ENCODE data around the gene APOOL. TPM values are rescaled to one million over a fixed set of nuclear protein-coding genes. Genes with fewer than 3 reads are reported as not detected.
"Not testable (repeated sequence)": the region's sequence is repeated elsewhere in the genome, so short reads cannot be mapped to it uniquely, and the experiment has no call there.

Gene APOOL
- total RNA-seq, 1 donor from 2014 or later, result 14.6 TPM

- H3K4me1 Mint-ChIP-seq, result no peaks in the 10 kb centered on the region
Measured at GRCh38 chrX:85037114-85037513, 33.4 kb downstream of the APOOL start.

GRCh38 chrX:85051627-85052026 lies 48.0 kb downstream of the APOOL start:
- intact Hi-C loops (cut with micrococcal nuclease), result no loop called here
- H3K36me3 Mint-ChIP-seq (ENCODE audit: low read depth), result peaks cover 4% of the 10 kb centered on the region
- no peak overlapping the region for H3K27ac Mint-ChIP-seq
- TF ChIP-seq CTCF (IDR thresholded peaks at IDR 0.05), result no peak
- H3K4me3 Mint-ChIP-seq, result no peak overlapping the region
- no peaks in the 10 kb centered on the region for H3K27me3 Mint-ChIP-seq
- ATAC-seq (ENCODE audit: low read depth) (no peak), DNase-seq (no peak)
- no peaks in the 10 kb centered on the region for H3K9me3 Mint-ChIP-seq
- H3K4me1 Mint-ChIP-seq, result no peaks in the 10 kb centered on the region
- CTCF ChIA-PET, result interaction anchor here (1.9 kb wide), 1 partner anchor 322 kb away, joined by 5 read pairs; no protein-coding TSS in a partner anchor
- POLR2A ChIA-PET, result no interaction called here

More at GRCh38 chrX:85037114-85037513, 33.4 kb downstream of the APOOL start:
- peaks cover 9% of the 10 kb centered on the region for H3K9me3 Mint-ChIP-seq
- no peak for TF ChIP-seq CTCF (IDR thresholded peaks at IDR 0.05)
- peaks cover 11% of the 10 kb centered on the region for H3K36me3 Mint-ChIP-seq (ENCODE audit: low read depth)
- H3K27me3 Mint-ChIP-seq, result no peaks in the 10 kb centered on the region
- no peak for ATAC-seq (ENCODE audit: low read depth)
- intact Hi-C loops (cut with micrococcal nuclease), result no loop called here
- no peak overlapping the region for H3K27ac Mint-ChIP-seq
- no peak overlapping the region for H3K4me3 Mint-ChIP-seq
- CTCF ChIA-PET, result no interaction called here
- no peak for DNase-seq
- POLR2A ChIA-PET, result no interaction called here

- ATAC-seq (ENCODE audit: low read depth), result no peak
- no peak for TF ChIP-seq CTCF (IDR thresholded peaks at IDR 0.05)
- DNase-seq, result no peak
- ChIA-PET POLR2A (no interaction called here), CTCF (interaction anchor here (1.9 kb wide), 1 partner anchor 322 kb away, joined by 5 read pairs; no protein-coding TSS in a partner anchor)
- intact Hi-C loops (cut with micrococcal nuclease), result no loop called here
- H3K4me1 Mint-ChIP-seq, result no peaks in the 10 kb centered on the region
- H3K9me3 Mint-ChIP-seq, result no peaks in the 10 kb centered on the region
- peaks cover 6% of the 10 kb centered on the region for H3K36me3 Mint-ChIP-seq (ENCODE audit: low read depth)
- no peak overlapping the region for H3K27ac Mint-ChIP-seq
- H3K4me3 Mint-ChIP-seq, result no peak overlapping the region
- H3K27me3 Mint-ChIP-seq, result no peaks in the 10 kb centered on the region
Measured at GRCh38 chrX:85052205-85052604, 48.5 kb downstream of the APOOL start.

GRCh38 chrX:85052636-85053343 lies 49.1 kb downstream of the APOOL start:
- intact Hi-C loops (cut with micrococcal nuclease), result loop anchor here (1.0 kb wide), 1 partner anchor 323 kb away; no protein-coding TSS in a partner anchor
- Mint-ChIP-seq H3K4me1 (no peaks in the 10 kb centered on the region), H3K27me3 (no peaks in the 10 kb centered on the region), H3K9me3 (no peaks in the 10 kb centered on the region), H3K4me3 (no peak overlapping the region), H3K36me3 (ENCODE audit: low read depth) (peaks cover 4% of the 10 kb centered on the region), H3K27ac (no peak overlapping the region)
- POLR2A ChIA-PET, result no interaction called here
- ATAC-seq (ENCODE audit: low read depth), result no peak
- CTCF ChIA-PET, result interaction anchor here (1.0 to 1.9 kb wide), 2 partner anchors 323 to 1006 kb away, joined by 4 to 5 read pairs; no protein-coding TSS in a partner anchor
- DNase-seq, result no peak
- no peak for TF ChIP-seq CTCF (IDR thresholded peaks at IDR 0.05)

GRCh38 chrX:85065512-85066198 lies 62.0 kb downstream of the APOOL start:
- Mint-ChIP-seq H3K27ac (no peak overlapping the region), H3K27me3 (no peaks in the 10 kb centered on the region), H3K4me1 (no peaks in the 10 kb centered on the region), H3K4me3 (no peak overlapping the region), H3K9me3 (no peaks in the 10 kb centered on the region), H3K36me3 (ENCODE audit: low read depth) (peaks cover 34% of the 10 kb centered on the region)
- ChIA-PET POLR2A (no interaction called here), CTCF (no interaction called here)
- no peak for ATAC-seq (ENCODE audit: low read depth)
- no peak for TF ChIP-seq CTCF (IDR thresholded peaks at IDR 0.05)
- no peak for DNase-seq
- intact Hi-C loops (cut with micrococcal nuclease), result no loop called here

- H3K27me3 Mint-ChIP-seq; CTCF ChIA-PET; H3K9me3 Mint-ChIP-seq; H3K4me1 Mint-ChIP-seq; DNase-seq; H3K27ac Mint-ChIP-seq; H3K4me3 Mint-ChIP-seq; POLR2A ChIA-PET; ATAC-seq (ENCODE audit: low read depth); intact Hi-C loops (cut with micrococcal nuclease): not testable (repeated sequence)
- peaks cover 27% of the 10 kb centered on the region for H3K36me3 Mint-ChIP-seq (ENCODE audit: low read depth)
Measured at GRCh38 chrX:85077247-85077646, 73.6 kb downstream of the APOOL start.
